ENCODE measurements around the gene GLDN. TPM values are rescaled to one million over a fixed set of nuclear protein-coding genes. Genes with fewer than 3 reads are reported as not detected.

GLDN gene
- not detected for total RNA-seq
- polyA plus RNA-seq = not detected

DNA sequence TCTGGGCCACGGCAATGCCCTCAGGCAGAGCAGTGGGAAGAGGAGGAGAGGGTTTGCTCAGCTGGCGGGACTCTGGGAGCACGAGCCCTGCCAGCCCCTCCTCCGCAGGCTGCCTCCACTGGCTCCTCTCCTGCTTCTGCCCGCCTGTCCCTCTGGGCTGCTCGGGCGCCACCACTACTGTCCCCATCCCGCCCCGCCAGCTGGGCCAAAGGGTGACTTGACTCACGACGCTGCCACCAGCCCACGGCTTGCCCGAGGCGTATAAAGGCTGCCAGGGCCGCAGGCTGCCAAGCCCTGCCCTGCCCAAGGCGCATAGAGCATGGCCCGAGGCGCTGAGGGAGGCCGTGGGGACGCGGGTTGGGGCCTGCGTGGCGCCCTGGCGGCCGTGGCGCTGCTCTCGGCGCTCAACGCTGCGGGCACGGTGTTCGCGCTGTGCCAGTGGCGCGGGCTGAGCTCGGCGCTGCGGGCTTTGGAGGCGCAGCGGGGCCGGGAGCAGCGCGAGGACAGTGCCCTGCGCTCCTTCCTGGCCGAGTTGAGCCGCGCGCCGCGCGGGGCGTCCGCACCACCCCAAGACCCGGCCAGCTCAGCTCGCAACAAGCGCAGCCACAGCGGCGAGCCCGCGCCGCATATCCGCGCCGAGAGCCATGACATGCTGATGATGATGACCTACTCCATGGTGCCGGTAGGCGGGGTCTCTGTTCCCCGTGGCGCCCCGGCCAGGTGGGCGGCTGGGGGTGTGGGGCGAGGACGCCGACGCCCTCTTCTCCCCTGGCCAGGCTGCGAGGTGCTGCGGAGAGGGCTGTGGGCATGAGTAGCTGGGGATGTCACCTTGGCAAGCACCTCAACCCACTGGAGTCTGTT lies at the start of gene GLDN:
Gene GLDN, plus strand, starts transcription at position 290 of the 861 bp plus-strand sequence. Its CDS starts 30 bp downstream, at position 320.
- POLR2A ChIA-PET (ENCODE audit: partially characterized antibody) = no interaction called here
- no peak for DNase-seq
- H3K4me1 ChIP-seq (ENCODE audit: insufficient read depth, low read length) = no peaks in the 10 kb centered on the region
- peaks cover 4 to 7% of the 10 kb centered on the region in 2 donors for H3K27me3 Mint-ChIP-seq
- H3K9me3 ChIP-seq (ENCODE audit: control insufficient read depth in 1 of 2, low read length in 2 of 2) = no peaks in the 10 kb centered on the region
- no peak within 1 kb of the TSS for H3K27ac Mint-ChIP-seq
- no peak within 1 kb of the TSS for H3K4me3 ChIP-seq (ENCODE audit: low read length in 2 of 2)
- CTCF ChIA-PET (ENCODE audit: partially characterized antibody) = no interaction called here
- no peaks in the 10 kb centered on the region for H3K36me3 Mint-ChIP-seq
- intact Hi-C loops (cut with micrococcal nuclease) = no loop called here
- H3K4me1 Mint-ChIP-seq = no peaks in the 10 kb centered on the region
- H3K27me3 ChIP-seq (ENCODE audit: insufficient read depth, low read length) = no peaks in the 10 kb centered on the region
- H3K27ac ChIP-seq (ENCODE audit: low read depth, low read length) = no peak within 1 kb of the TSS
- peak within 1 kb of the TSS in 1 of 8 donors; percentile 23 for H3K4me3 Mint-ChIP-seq
- H3K36me3 ChIP-seq (ENCODE audit: insufficient read depth, low read length) = no peaks in the 10 kb centered on the region
- peaks cover 0 to 2% (median 0%) of the 10 kb centered on the region in 8 donors for H3K9me3 Mint-ChIP-seq

DNA sequence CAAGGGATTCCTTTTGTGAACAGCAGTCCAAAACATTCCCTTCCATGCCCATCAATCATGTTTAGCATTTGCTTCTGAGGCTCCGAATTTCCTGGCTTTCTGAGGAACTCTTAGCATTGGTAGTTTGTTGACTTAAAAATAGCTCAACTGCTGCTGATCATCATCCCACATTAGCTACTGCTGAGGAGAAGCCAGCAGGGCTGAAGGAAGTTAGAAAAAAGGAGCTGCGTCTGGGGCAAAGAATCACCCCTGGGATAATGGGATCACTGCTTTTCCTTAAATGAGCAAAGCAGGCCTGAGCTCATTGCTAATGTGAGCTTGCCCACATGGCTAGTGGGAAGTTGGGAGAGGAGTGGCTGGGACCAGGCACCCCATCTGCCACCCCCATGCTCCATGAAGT lies 42.8 kb upstream of the GLDN start:
- Mint-ChIP-seq H3K4me3 (no peak overlapping the region), H3K36me3 (no peaks in the 10 kb centered on the region), H3K27ac (no peak overlapping the region), H3K4me1 (no peaks in the 10 kb centered on the region), H3K9me3 (peaks cover 0 to 6% (median 0%) of the 10 kb centered on the region in 8 donors), H3K27me3 (peaks cover 0 to 2% of the 10 kb centered on the region in 2 donors)
- Histone ChIP-seq H3K36me3 (ENCODE audit: insufficient read depth, low read length) (no peaks in the 10 kb centered on the region), H3K4me3 (ENCODE audit: low read length in 2 of 2) (no peak overlapping the region), H3K27ac (ENCODE audit: low read depth, low read length) (no peak overlapping the region), H3K9me3 (ENCODE audit: control insufficient read depth in 1 of 2, low read length in 2 of 2) (no peaks in the 10 kb centered on the region), H3K27me3 (ENCODE audit: insufficient read depth, low read length) (no peaks in the 10 kb centered on the region), H3K4me1 (ENCODE audit: insufficient read depth, low read length) (no peaks in the 10 kb centered on the region)
- intact Hi-C loops (cut with micrococcal nuclease) = no loop called here
- CTCF ChIA-PET (ENCODE audit: partially characterized antibody) = no interaction called here
- DNase-seq = no peak
- POLR2A ChIA-PET (ENCODE audit: partially characterized antibody) = no interaction called here

DNA sequence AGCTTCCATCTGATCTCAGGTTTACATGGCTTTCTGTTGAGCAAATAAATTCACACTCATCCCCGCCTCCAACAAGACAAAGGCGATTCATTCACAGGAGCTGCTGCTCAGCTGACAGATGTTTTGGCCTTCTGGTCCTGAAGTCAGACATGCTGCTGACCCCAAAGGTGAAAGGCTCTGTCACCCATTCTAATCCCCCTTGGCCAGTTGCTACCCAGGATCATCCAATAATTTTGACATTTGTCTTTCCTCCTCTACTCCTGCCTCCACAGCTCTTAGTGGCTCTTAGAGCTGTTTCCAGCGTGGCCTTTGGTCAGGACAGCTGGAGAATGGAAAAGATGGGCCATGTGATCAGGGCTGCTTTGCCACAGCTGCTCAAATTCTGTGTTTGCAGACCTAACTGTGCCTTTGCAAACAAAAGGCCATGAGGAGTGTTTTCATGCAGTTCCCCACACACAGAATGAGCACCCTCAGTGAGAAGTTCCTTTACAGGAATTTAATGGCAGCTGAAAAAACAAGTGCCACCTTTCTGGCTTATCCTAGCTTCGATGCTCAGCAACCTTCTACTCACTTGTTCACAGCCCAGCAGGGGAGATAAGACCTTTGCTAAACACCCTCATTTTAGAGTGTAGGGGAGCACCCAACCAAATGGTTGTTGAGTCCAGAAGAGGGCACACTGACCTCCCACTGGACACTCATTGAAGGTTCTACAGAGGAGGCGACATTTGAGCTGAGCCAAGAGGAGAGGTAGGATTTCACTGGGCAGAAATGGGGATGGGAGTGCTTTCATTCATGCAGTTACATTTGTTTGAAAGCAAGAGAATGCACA lies 42.1 kb upstream of the GLDN start:
- intact Hi-C loops (cut with micrococcal nuclease) = no loop called here
- Mint-ChIP-seq H3K9me3 (peaks cover 0 to 4% (median 0%) of the 10 kb centered on the region in 8 donors), H3K4me3 (no peak overlapping the region), H3K4me1 (no peaks in the 10 kb centered on the region), H3K36me3 (no peaks in the 10 kb centered on the region), H3K27me3 (peaks cover 0 to 2% of the 10 kb centered on the region in 2 donors), H3K27ac (no peak overlapping the region)
- H3K4me1 ChIP-seq (ENCODE audit: insufficient read depth, low read length) = no peaks in the 10 kb centered on the region
- ChIA-PET POLR2A (ENCODE audit: partially characterized antibody) (no interaction called here), CTCF (ENCODE audit: partially characterized antibody) (no interaction called here)
- H3K4me3 ChIP-seq (ENCODE audit: low read length in 2 of 2) = no peak overlapping the region
- H3K27me3 ChIP-seq (ENCODE audit: insufficient read depth, low read length) = no peaks in the 10 kb centered on the region
- H3K36me3 ChIP-seq (ENCODE audit: insufficient read depth, low read length) = no peaks in the 10 kb centered on the region
- H3K27ac ChIP-seq (ENCODE audit: low read depth, low read length) = no peak overlapping the region
- no peak for DNase-seq
- no peaks in the 10 kb centered on the region for H3K9me3 ChIP-seq (ENCODE audit: control insufficient read depth in 1 of 2, low read length in 2 of 2)

DNA sequence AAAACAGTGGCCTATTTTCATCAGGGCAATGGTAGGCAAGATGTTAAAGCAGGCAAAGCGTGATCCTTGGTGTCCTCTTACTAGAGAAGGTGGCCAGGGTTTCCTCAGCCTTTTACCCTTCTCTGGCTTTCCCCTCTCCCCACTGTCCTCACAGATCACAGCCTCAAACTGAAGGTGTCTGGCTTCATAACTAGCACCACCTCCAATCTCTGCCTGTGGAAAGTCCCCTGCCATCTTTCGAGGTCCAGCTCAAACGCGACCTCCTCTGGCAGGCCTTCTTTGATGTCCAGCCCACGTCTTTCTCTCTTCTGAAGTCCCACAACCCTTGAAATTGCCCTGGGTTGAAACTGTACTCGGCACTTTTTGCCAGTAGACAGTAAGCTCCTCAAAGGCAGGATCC lies 39.0 kb upstream of the GLDN start:
- H3K27me3 Mint-ChIP-seq = peaks cover 0 to 2% of the 10 kb centered on the region in 2 donors
- ChIA-PET CTCF (ENCODE audit: partially characterized antibody) (no interaction called here), POLR2A (ENCODE audit: partially characterized antibody) (no interaction called here)
- peaks cover 0 to 3% (median 0%) of the 10 kb centered on the region in 8 donors for H3K9me3 Mint-ChIP-seq
- H3K4me3 Mint-ChIP-seq = no peak overlapping the region
- Histone ChIP-seq H3K4me1 (ENCODE audit: insufficient read depth, low read length) (no peaks in the 10 kb centered on the region), H3K27me3 (ENCODE audit: insufficient read depth, low read length) (no peaks in the 10 kb centered on the region), H3K36me3 (ENCODE audit: insufficient read depth, low read length) (no peaks in the 10 kb centered on the region), H3K4me3 (ENCODE audit: low read length in 2 of 2) (no peak overlapping the region), H3K27ac (ENCODE audit: low read depth, low read length) (no peak overlapping the region), H3K9me3 (ENCODE audit: control insufficient read depth in 1 of 2, low read length in 2 of 2) (no peaks in the 10 kb centered on the region)
- H3K36me3 Mint-ChIP-seq = no peaks in the 10 kb centered on the region
- no peak overlapping the region for H3K27ac Mint-ChIP-seq
- DNase-seq = no peak
- no peaks in the 10 kb centered on the region for H3K4me1 Mint-ChIP-seq
- intact Hi-C loops (cut with micrococcal nuclease) = no loop called here

DNA sequence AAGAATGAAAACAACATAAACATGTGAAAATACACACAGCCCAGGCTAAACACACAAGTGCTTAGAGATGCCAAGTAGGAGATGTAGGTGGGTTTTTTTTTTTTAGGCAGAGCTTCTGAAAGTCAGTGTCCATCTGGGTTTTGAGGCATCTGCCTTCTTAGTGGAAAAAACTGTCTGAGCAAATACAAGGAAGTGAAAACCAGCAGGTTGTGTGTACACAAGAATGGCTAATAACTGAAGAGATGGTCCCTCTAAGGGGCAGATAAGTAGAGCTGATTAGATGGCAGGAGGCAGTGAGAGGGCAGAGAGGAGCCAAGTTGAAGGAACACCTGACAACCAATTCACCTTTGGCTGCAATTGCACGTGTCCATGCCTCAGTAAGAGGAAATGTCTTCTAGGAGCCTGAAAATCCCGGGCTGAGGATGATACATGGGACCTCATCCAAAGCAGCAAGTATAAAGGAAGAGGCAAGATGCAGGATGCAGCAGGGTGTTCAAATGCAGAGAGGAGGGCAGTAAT lies 37.9 kb upstream of the GLDN start:
- CTCF ChIA-PET (ENCODE audit: partially characterized antibody) = no interaction called here
- peaks cover 0 to 3% (median 0%) of the 10 kb centered on the region in 8 donors for H3K9me3 Mint-ChIP-seq
- POLR2A ChIA-PET (ENCODE audit: partially characterized antibody) = no interaction called here

DNA sequence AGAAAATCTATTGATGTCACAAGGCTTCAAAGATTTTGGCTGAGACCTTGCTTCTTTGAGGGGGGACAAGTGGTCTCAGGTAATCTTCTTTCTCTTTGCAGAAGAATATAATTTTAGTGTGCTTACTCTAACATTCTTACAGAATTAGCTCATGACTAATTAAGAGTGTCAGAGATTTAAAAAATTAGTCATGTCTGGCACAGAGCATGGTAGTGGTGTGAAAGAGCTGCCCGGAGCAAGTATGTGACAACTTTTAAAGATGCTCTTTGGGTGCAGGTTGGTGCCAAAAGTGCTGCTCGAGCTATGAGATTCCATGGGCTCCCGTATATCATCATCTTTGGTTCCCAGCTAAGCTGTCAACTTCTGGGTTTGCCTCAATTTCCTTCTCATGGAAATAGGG lies 34.1 kb upstream of the GLDN start:
- Histone ChIP-seq H3K36me3 (ENCODE audit: insufficient read depth, low read length) (no peaks in the 10 kb centered on the region), H3K27me3 (ENCODE audit: insufficient read depth, low read length) (no peaks in the 10 kb centered on the region), H3K4me1 (ENCODE audit: insufficient read depth, low read length) (no peaks in the 10 kb centered on the region), H3K4me3 (ENCODE audit: low read length in 2 of 2) (no peak overlapping the region), H3K27ac (ENCODE audit: low read depth, low read length) (no peak overlapping the region), H3K9me3 (ENCODE audit: control insufficient read depth in 1 of 2, low read length in 2 of 2) (no peaks in the 10 kb centered on the region)
- H3K9me3 Mint-ChIP-seq = peaks cover 0 to 5% (median 0%) of the 10 kb centered on the region in 8 donors
- peaks cover 0 to 2% (median 0%) of the 10 kb centered on the region in 4 donors for H3K4me1 Mint-ChIP-seq
- no peak overlapping the region for H3K27ac Mint-ChIP-seq
- peaks cover 0 to 2% of the 10 kb centered on the region in 2 donors for H3K27me3 Mint-ChIP-seq
- CTCF ChIA-PET (ENCODE audit: partially characterized antibody) = no interaction called here
- POLR2A ChIA-PET (ENCODE audit: partially characterized antibody) = no interaction called here
- intact Hi-C loops (cut with micrococcal nuclease) = no loop called here
- H3K4me3 Mint-ChIP-seq = no peak overlapping the region
- H3K36me3 Mint-ChIP-seq = no peaks in the 10 kb centered on the region
- DNase-seq = no peak

More for the DNA sequence above, 37.9 kb upstream of the GLDN start:
- intact Hi-C loops (cut with micrococcal nuclease) = no loop called here
- no peak overlapping the region for H3K27ac ChIP-seq (ENCODE audit: low read depth, low read length)
- no peak for DNase-seq
- Mint-ChIP-seq H3K27ac (no peak overlapping the region), H3K36me3 (no peaks in the 10 kb centered on the region), H3K4me1 (peaks cover 0 to 2% (median 0%) of the 10 kb centered on the region in 4 donors), H3K4me3 (no peak overlapping the region), H3K27me3 (peaks cover 0 to 2% of the 10 kb centered on the region in 2 donors)
- no peaks in the 10 kb centered on the region for H3K27me3 ChIP-seq (ENCODE audit: insufficient read depth, low read length)
- no peaks in the 10 kb centered on the region for H3K9me3 ChIP-seq (ENCODE audit: control insufficient read depth in 1 of 2, low read length in 2 of 2)
- no peaks in the 10 kb centered on the region for H3K4me1 ChIP-seq (ENCODE audit: insufficient read depth, low read length)
- no peaks in the 10 kb centered on the region for H3K36me3 ChIP-seq (ENCODE audit: insufficient read depth, low read length)
- H3K4me3 ChIP-seq (ENCODE audit: low read length in 2 of 2) = no peak overlapping the region

DNA sequence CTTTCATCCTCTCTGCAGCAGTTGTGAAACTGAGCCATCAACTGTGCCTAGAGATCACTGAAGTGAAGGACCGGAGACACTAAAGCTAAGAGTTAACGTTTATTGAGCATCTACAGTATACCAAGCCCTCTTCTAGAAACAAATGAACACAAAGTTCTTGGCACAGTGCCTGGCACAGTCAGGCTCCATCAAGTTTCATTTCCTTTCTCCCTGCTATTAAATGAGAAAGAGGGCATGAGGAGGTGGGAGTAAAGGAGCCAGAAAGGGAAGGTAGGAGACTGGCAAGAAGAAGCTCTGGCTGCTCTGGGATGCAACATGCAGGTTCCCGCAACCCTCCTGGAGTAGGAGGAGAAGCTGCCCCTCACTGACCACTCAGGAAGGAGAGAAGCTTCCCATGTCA lies 33.6 kb upstream of the GLDN start:
- no peaks in the 10 kb centered on the region for H3K36me3 Mint-ChIP-seq
- CTCF ChIA-PET (ENCODE audit: partially characterized antibody) = no interaction called here

More for the DNA sequence above, 33.6 kb upstream of the GLDN start:
- Histone ChIP-seq H3K4me3 (ENCODE audit: low read length in 2 of 2) (no peak overlapping the region), H3K4me1 (ENCODE audit: insufficient read depth, low read length) (no peaks in the 10 kb centered on the region), H3K36me3 (ENCODE audit: insufficient read depth, low read length) (no peaks in the 10 kb centered on the region), H3K27me3 (ENCODE audit: insufficient read depth, low read length) (no peaks in the 10 kb centered on the region), H3K27ac (ENCODE audit: low read depth, low read length) (no peak overlapping the region), H3K9me3 (ENCODE audit: control insufficient read depth in 1 of 2, low read length in 2 of 2) (no peaks in the 10 kb centered on the region)
- intact Hi-C loops (cut with micrococcal nuclease) = no loop called here
- H3K27ac Mint-ChIP-seq = no peak overlapping the region
- peaks cover 0 to 2% (median 0%) of the 10 kb centered on the region in 4 donors for H3K4me1 Mint-ChIP-seq
- POLR2A ChIA-PET (ENCODE audit: partially characterized antibody) = no interaction called here
- peaks cover 0 to 5% (median 0%) of the 10 kb centered on the region in 8 donors for H3K9me3 Mint-ChIP-seq
- H3K27me3 Mint-ChIP-seq = peaks cover 0 to 2% of the 10 kb centered on the region in 2 donors
- no peak overlapping the region for H3K4me3 Mint-ChIP-seq
- no peak for DNase-seq
